HG03521 (cell line): ENCODE results near the gene CHRM1.

Source experiments
- ATAC-seq: cut with Tn5 transposase; IDR thresholded peaks from one replicate; pipeline ENCODE4 v1.9.1; 2021; ENCODE audit warnings: mild to moderate bottlenecking, moderate library complexity; ENCODE audit not compliant: unreplicated experiment

The CHRM1 gene

GRCh38 chr11:62925745-62926679 lies 4.8 kb upstream of the CHRM1 start:
- ATAC-seq, result no peak

GRCh38 chr11:62925308-62925707 lies 4.1 kb upstream of the CHRM1 start:
- ATAC-seq, result no peak

GRCh38 chr11:62923601-62924411 lies 2.6 kb upstream of the CHRM1 start:
- no peak for ATAC-seq

GRCh38 chr11:62922653-62923431 lies 1.7 kb upstream of the CHRM1 start:
- no peak for ATAC-seq

GRCh38 chr11:62922189-62922589 lies 1.0 kb upstream of the CHRM1 start:
- ATAC-seq, result no peak

GRCh38 chr11:62921573-62922188 lies 518 bp upstream of the CHRM1 start:
- ATAC-seq, result no peak

GRCh38 chr11:62919898-62920640 lies 1.1 kb downstream of the CHRM1 start:
- no peak for ATAC-seq

GRCh38 chr11:62919476-62919875 lies 1.7 kb downstream of the CHRM1 start:
- no peak for ATAC-seq

GRCh38 chr11:62918531-62918930 lies 2.6 kb downstream of the CHRM1 start:
- no peak for ATAC-seq

- no peak for ATAC-seq
Observed at GRCh38 chr11:62917906-62918502, 3.2 kb downstream of the CHRM1 start.

- ATAC-seq, result no peak
Observed at GRCh38 chr11:62914416-62914815, 6.7 kb downstream of the CHRM1 start.

- no peak for ATAC-seq
Observed at GRCh38 chr11:62912268-62912667, 8.9 kb downstream of the CHRM1 start.

GRCh38 chr11:62911137-62912130 lies 9.7 kb downstream of the CHRM1 start:
- ATAC-seq, result no peak

GRCh38 chr11:62910141-62910882 lies 10.9 kb downstream of the CHRM1 start:
- ATAC-seq, result no peak

- ATAC-seq, result no peak
Observed at GRCh38 chr11:62909107-62909894, 11.9 kb downstream of the CHRM1 start.

- no peak for ATAC-seq
Observed at GRCh38 chr11:62908468-62909072, 12.6 kb downstream of the CHRM1 start.
